ENCODE data around the gene PSMD6.

GRCh38 chr3:63979093-63979885, 44.0 kb downstream of the PSMD6 start:
- TF ChIP-seq CTCF (IDR thresholded peaks at IDR 0.05; ENCODE audit: insufficient read depth, low read depth, low read length) (no peak), EZH2 (IDR thresholded peaks at IDR 0.05; ENCODE audit: insufficient read depth, low read length) (no peak)

Data from astrocyte (in vitro differentiated cells and primary cell).